Mesothelial cell of epicardium (in vitro differentiated cells): ENCODE measurements around the gene MARK2. TPM values are rescaled to one million over a fixed set of nuclear protein-coding genes. Genes with fewer than 3 reads are reported as not detected.
A peak's percentile ranks its signal among the peaks of the same experiment; 100 is the strongest.
"Not testable (repeated sequence)": the region's sequence is repeated elsewhere in the genome, so short reads cannot be mapped to it uniquely, and the experiment has no call there.

Experiments used
- DNase-seq, 2 experiments: peaks; one replicate each; pipeline ENCODE4 v3.0.0; 2021; ENCODE audit warnings: low spot score in 2 of 2; ENCODE audit not compliant: unreplicated experiment in 2 of 2
- H3K27ac Mint-ChIP-seq: 2 replicates; pipeline ENCODE4 v1.8.0; 2021; ENCODE audit warnings: mixed read lengths
- H3K27me3 Mint-ChIP-seq: 2 replicates; pipeline ENCODE4 v1.8.0; 2021; ENCODE audit warnings: low read depth, mixed read lengths
- H3K36me3 Mint-ChIP-seq: 2 replicates; pipeline ENCODE4 v1.8.0; 2021; ENCODE audit warnings: mixed read lengths
- H3K4me1 Mint-ChIP-seq: 2 replicates; pipeline ENCODE4 v1.8.0; 2021; ENCODE audit warnings: mixed read lengths
- H3K4me3 Mint-ChIP-seq: 2 replicates; pipeline ENCODE4 v1.8.0; 2021; ENCODE audit warnings: mild to moderate bottlenecking, moderate library complexity, mixed read lengths
- H3K9me3 Mint-ChIP-seq: 2 replicates; pipeline ENCODE4 v1.8.0; 2021; ENCODE audit warnings: mixed read lengths
- CTCF ChIP-seq: fragments of 200-600 bp; sonication (generic); IDR thresholded peaks from one replicate; pipeline ENCODE4 v1.5.0; 2021; ENCODE audit warnings: antibody characterized with exemption; ENCODE audit not compliant: unreplicated experiment
- total RNA-seq: library from RNA; stranded (reverse); gene quantifications from 3 replicates; pipeline ENCODE4 v1.2.1, GENCODE V29; 2021

Gene MARK2
- total RNA-seq, 1 donor from 2014 or later = 48.8 TPM

GRCh38 chr11:63802637-63803414 is 36.1 kb upstream of the MARK2 start:
- no peaks in the 10 kb centered on the region for H3K9me3 Mint-ChIP-seq

DNA sequence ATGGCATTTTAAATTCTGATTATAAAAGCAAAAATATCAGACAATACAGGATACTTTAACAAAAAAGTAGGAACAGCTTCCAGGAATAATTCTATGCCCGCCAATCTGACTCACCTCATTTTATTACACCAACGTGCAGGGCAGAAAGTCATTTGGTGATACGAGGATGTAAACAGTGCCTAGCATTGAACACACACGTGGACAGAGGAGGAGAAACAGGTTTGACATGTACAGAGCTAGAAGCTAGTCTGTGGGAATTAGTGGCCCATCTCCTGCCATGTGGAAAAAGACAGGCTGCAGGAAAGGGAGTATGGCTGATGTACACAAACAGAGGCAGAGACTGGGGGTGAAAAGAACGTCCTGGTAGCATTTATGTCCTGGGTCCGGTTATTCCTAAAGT is 34.7 kb upstream of the MARK2 start:
- no peaks in the 10 kb centered on the region for H3K9me3 Mint-ChIP-seq
- no peaks in the 10 kb centered on the region for H3K27me3 Mint-ChIP-seq
- H3K27ac Mint-ChIP-seq = no peak overlapping the region
- peaks cover 7% of the 10 kb centered on the region for H3K4me1 Mint-ChIP-seq
- no peak for TF ChIP-seq CTCF
- no peak for DNase-seq
- no peaks in the 10 kb centered on the region for H3K36me3 Mint-ChIP-seq
- no peak overlapping the region for H3K4me3 Mint-ChIP-seq

More at GRCh38 chr11:63802637-63803414, 36.1 kb upstream of the MARK2 start:
- H3K27me3 Mint-ChIP-seq = no peaks in the 10 kb centered on the region
- H3K4me1 Mint-ChIP-seq = peaks cover 7% of the 10 kb centered on the region
- no peak overlapping the region for H3K27ac Mint-ChIP-seq
- no peak for TF ChIP-seq CTCF
- no peak overlapping the region for H3K4me3 Mint-ChIP-seq
- H3K36me3 Mint-ChIP-seq = no peaks in the 10 kb centered on the region
- no peak for DNase-seq

DNA sequence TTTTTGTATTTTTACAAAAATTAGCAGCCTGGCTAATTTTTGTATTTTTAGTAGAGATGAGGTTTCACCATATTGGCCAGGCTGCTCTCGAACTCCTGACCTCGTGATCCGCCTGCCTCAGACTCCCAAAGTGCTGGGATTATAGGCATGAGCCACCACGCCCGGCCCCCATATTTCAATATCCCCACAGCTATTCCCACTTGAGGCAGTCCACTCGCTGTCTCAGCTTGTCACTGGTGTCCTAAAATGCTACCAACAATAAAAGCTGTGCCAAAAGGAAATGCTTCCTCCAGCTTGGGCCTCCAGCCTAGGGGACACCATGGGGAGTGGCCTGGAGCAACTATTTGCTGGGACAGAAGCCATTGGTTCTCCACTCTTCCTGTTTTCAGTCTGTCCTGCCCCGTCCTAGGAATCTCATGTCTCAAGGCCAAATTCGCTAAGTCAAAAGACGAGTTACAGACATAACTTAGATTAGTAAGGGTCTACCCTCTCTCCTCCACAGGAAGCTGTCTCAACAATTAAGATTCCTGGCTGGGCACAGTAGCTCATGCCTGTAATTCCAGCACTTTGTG is 33.0 kb upstream of the MARK2 start:
- TF ChIP-seq CTCF = no peak

DNA sequence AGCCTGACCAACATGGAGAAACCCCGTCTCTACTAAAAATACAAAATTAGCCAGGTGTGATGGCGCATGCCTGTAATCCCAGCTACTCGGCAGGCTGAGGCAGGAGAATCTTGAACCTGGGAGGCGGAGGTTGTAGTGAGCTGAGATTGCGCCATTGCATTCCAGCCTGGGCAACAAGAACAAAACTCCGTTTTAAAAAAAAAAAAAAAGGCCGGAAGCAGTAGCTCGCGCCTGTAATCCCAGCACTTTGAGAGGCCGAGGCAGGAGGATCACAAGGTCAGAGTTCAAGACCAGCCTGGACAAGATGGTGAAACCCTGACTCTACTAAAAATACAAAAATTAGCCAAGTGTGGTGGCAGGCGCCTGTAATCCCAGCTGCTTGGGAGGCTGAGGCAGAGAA is 28.5 kb upstream of the MARK2 start:
- H3K4me3 Mint-ChIP-seq, DNase-seq, H3K27ac Mint-ChIP-seq, H3K36me3 Mint-ChIP-seq, H3K27me3 Mint-ChIP-seq, H3K9me3 Mint-ChIP-seq: not testable (repeated sequence)
- H3K4me1 Mint-ChIP-seq = peaks cover 18% of the 10 kb centered on the region

More for the DNA sequence above, 33.0 kb upstream of the MARK2 start:
- no peaks in the 10 kb centered on the region for H3K9me3 Mint-ChIP-seq
- no peaks in the 10 kb centered on the region for H3K27me3 Mint-ChIP-seq
- peaks cover 7% of the 10 kb centered on the region for H3K4me1 Mint-ChIP-seq
- no peaks in the 10 kb centered on the region for H3K36me3 Mint-ChIP-seq
- no peak overlapping the region for H3K4me3 Mint-ChIP-seq
- DNase-seq = no peak
- no peak overlapping the region for H3K27ac Mint-ChIP-seq

DNA sequence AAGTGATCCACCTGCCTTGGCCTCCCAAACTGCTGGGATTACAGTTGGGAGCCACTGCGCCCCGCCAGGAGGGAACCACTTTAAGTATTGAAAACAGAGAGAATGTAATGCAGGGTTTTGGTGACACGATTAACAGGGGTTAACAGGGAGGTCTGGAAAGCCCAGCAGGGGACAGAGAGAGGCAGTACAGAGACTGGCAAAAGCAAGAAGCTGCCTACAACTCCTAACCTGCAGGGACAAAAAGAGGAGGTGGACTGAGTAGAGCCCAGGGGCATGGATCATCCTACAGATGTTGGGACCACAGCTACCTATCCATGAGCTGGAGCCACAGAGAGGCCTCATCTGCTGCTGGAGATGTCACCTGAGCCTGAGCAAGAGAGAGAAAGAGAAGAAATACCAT is 27.4 kb upstream of the MARK2 start:
- TF ChIP-seq CTCF = no peak
- Mint-ChIP-seq H3K4me3 (no peak overlapping the region), H3K4me1 (peaks cover 19% of the 10 kb centered on the region), H3K36me3 (peaks cover 3% of the 10 kb centered on the region), H3K27ac (no peak overlapping the region), H3K27me3 (no peaks in the 10 kb centered on the region), H3K9me3 (no peaks in the 10 kb centered on the region)
- no peak for DNase-seq

- TF ChIP-seq CTCF = no peak
- DNase-seq = peak; percentile 51 to 77
- peak within 1 kb of the TSS; percentile 64 for H3K27ac Mint-ChIP-seq
- no peaks in the 10 kb centered on the region for H3K27me3 Mint-ChIP-seq
- peaks cover 9% of the 10 kb centered on the region for H3K36me3 Mint-ChIP-seq
- peak within 1 kb of the TSS; percentile 81 for H3K4me3 Mint-ChIP-seq
- H3K4me1 Mint-ChIP-seq = peaks cover 19% of the 10 kb centered on the region
- no peaks in the 10 kb centered on the region for H3K9me3 Mint-ChIP-seq
Measured at GRCh38 chr11:63813035-63813562, 25.8 kb upstream of the MARK2 start, which contains the start of gene SPINDOC. Gene SPINDOC, plus strand, starts transcription at chr11:63813456. Its CDS starts 231 bp downstream, at chr11:63813687.
